ENCODE measurements around the gene KCNJ5.

KCNJ5 gene

GRCh38 chr11:128933481-128934178, 42.5 kb downstream of the KCNJ5 start:
- TF ChIP-seq CTCF (IDR thresholded peaks at IDR 0.05; ENCODE audit: low read depth, low read length), result no peak
- no peak overlapping the region for H3K4me3 ChIP-seq (replicated peaks in 1 of 2; ENCODE audit: low read depth in 2 of 2, low read length in 2 of 2)
- DNase-seq (ENCODE audit: low read depth in 2 of 2), result no peak

DNA sequence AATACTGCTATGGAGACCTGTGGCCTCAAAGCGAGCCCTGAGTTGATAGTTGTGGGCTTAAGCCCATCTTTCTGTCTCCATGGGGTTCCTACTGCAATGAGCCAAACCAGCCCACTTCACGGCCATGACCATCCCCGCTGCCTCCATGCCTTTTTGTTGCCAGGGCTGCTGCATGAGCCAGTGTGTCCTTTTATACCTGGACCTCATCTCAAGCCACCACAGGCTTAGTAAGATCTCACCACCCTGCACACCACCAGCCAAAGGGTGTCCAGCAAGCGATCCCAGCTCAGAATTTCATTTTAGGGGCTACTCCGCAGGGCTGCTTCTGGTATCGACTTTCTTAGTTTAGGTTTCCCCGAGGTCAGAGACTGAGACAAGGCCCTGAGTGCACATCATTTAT, 43.2 kb downstream of the KCNJ5 start:
- no peak for TF ChIP-seq CTCF (IDR thresholded peaks at IDR 0.05; ENCODE audit: low read depth, low read length)
- DNase-seq (ENCODE audit: low read depth in 2 of 2), result no peak
- H3K4me3 ChIP-seq (replicated peaks in 1 of 2; ENCODE audit: low read depth in 2 of 2, low read length in 2 of 2), result no peak overlapping the region

GRCh38 chr11:128934926-128935325, 43.8 kb downstream of the KCNJ5 start:
- TF ChIP-seq CTCF (IDR thresholded peaks at IDR 0.05; ENCODE audit: low read depth, low read length), result no peak
- no peak overlapping the region for H3K4me3 ChIP-seq (replicated peaks in 1 of 2; ENCODE audit: low read depth in 2 of 2, low read length in 2 of 2)
- no peak for DNase-seq (ENCODE audit: low read depth in 2 of 2)

GRCh38 chr11:128936606-128937251, 45.6 kb downstream of the KCNJ5 start:
- no peak for DNase-seq (ENCODE audit: low read depth in 2 of 2)
- no peak for TF ChIP-seq CTCF (IDR thresholded peaks at IDR 0.05; ENCODE audit: low read depth, low read length)
- no peak overlapping the region for H3K4me3 ChIP-seq (replicated peaks in 1 of 2; ENCODE audit: low read depth in 2 of 2, low read length in 2 of 2)

DNA sequence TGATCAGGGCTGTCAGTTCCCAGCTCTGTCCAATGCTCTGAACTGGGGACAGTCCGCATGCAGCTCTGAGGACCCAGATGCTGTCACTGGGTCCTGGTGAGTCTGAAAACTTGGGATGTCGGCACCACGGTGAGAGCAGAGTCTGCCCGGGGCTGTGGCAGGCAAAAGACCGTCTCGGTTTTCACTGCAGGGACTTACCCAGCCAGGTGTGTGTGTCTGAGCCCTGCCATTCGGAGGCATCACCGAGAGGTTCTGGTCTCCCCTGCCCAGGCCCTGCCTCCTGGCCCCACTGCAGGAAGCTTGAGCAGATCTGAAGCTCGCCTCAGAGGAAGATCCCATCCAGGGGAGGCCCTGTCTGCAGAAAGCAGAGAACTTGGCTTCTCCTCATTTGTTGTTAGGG, 46.3 kb downstream of the KCNJ5 start:
- DNase-seq (ENCODE audit: low read depth in 2 of 2), result peak in 1 of 2 donors; percentile 3
- no peak for TF ChIP-seq CTCF (IDR thresholded peaks at IDR 0.05; ENCODE audit: low read depth, low read length)
- no peak overlapping the region for H3K4me3 ChIP-seq (replicated peaks in 1 of 2; ENCODE audit: low read depth in 2 of 2, low read length in 2 of 2)

GRCh38 chr11:128938156-128938885, 47.2 kb downstream of the KCNJ5 start:
- TF ChIP-seq CTCF (IDR thresholded peaks at IDR 0.05; ENCODE audit: low read depth, low read length), result no peak
- H3K4me3 ChIP-seq (replicated peaks in 1 of 2; ENCODE audit: low read depth in 2 of 2, low read length in 2 of 2), result no peak overlapping the region
- DNase-seq (ENCODE audit: low read depth in 2 of 2), result no peak
